Renal cortical epithelial cell (primary cell): Measurements from ENCODE around the gene GCC2. TPM values are rescaled to one million over a fixed set of nuclear protein-coding genes. Genes with fewer than 3 reads are reported as not detected.

Source experiments
- total RNA-seq: library from RNA; depleted of rRNA; stranded (reverse); fragments of >200 nt; gene quantifications from 2 replicates; pipeline ENCODE4 v1.2.3, GENCODE V29; 2014

The GCC2 gene
- total RNA-seq, 1 donor from 2014 or later, result 102 TPM

Other genes with a start within 250 kb of the GCC2 start
- gene SULT1C3, start 209.2 kb upstream of the GCC2 start, total RNA-seq, result not detected in 2 replicates
- gene SULT1C2, start 160.3 kb upstream of the GCC2 start, total RNA-seq, result 4.7 and 13.1 TPM in 2 replicates
- 37.2 and 47.7 TPM in 2 replicates for gene SULT1C4, start 71.3 kb upstream of the GCC2 start, total RNA-seq
- gene LIMS1, start 85.3 kb downstream of the GCC2 start, total RNA-seq, result 186 and 200 TPM in 2 replicates